K562 (cell line): ENCODE data around the gene NUP62. TPM values are rescaled to one million over a fixed set of nuclear protein-coding genes. Genes with fewer than 3 reads are reported as not detected.

ENCODE experiments used
- CREBBP ChIP-seq: IDR thresholded peaks from one replicate; pipeline ENCODE4 v1.6.1; 2012; ENCODE audit warnings: low read depth, mild to moderate bottlenecking, control low read depth, inconsistent platforms, low read length
- NR0B1 ChIP-seq: fragments of 450-650 bp; IDR thresholded peaks from one replicate; pipeline ENCODE4 v1.6.1; 2018; ENCODE audit warnings: mild to moderate bottlenecking, moderate library complexity; ENCODE audit not compliant: partially characterized antibody
- PREB ChIP-seq: sonication (generic); formaldehyde crosslinking; IDR thresholded peaks from 2 replicates; pipeline ENCODE4 v1.8.1; 2023; ENCODE audit warnings: mild to moderate bottlenecking, missing genetic modification reagents
- PRMT5 ChIP-seq: sonication (generic); formaldehyde crosslinking; IDR thresholded peaks from 2 replicates; pipeline ENCODE4 v1.5.0; 2020; ENCODE audit warnings: missing genetic modification reagents
- RAD21 ChIP-seq, 2 experiments: fragments of 250-450 bp in 1 of 2; fragments of 450-650 bp in 1 of 2; sonication (Bioruptor Pico) in 1 of 2; formaldehyde crosslinking in 1 of 2; IDR thresholded peaks in 1 of 2; conservative IDR thresholded peaks in 1 of 2; 2 replicates each; pipeline versions ENCODE4 v1.4.0 to v1.8.0; 2020 to 2022; ENCODE audit warnings: mild to moderate bottlenecking in 2 of 2, moderate library complexity in 1 of 2
- RAD51 ChIP-seq: fragments of 450-650 bp; IDR thresholded peaks from 2 replicates; pipeline ENCODE4 v1.7.1; 2016; ENCODE audit warnings: low read depth, mild to moderate bottlenecking, borderline replicate concordance
- SAFB ChIP-seq: fragments of 200-400 bp; formaldehyde crosslinking; IDR thresholded peaks from 2 replicates; pipeline ENCODE4 v1.6.1; 2017; ENCODE audit warnings: low read depth, low read length, borderline replicate concordance
- SIN3A ChIP-seq, 2 experiments: fragments of 150-350 bp in 1 of 2; IDR thresholded peaks; 2 replicates each; pipeline ENCODE4 v1.6.1; 2011 to 2016; ENCODE audit warnings: borderline replicate concordance in 2 of 2, low read depth in 2 of 2, low read length in 2 of 2, mild to moderate bottlenecking in 2 of 2, moderate library complexity in 2 of 2; ENCODE audit not compliant: control insufficient read depth in 1 of 2
- ZNF174 ChIP-seq: fragments of 250-450 bp; sonication (Bioruptor Pico); IDR thresholded peaks from 2 replicates; pipeline ENCODE4 v1.4.0; 2020; ENCODE audit warnings: mild to moderate bottlenecking
- polyA plus RNA-seq, 8 experiments: library from polyadenylated mRNA; depleted of rRNA in 4 of 8; stranded (reverse) in 5 of 8; unstranded in 3 of 8; fragments of >200 nt; fragmentation: Nextera tagmentation in 2 of 8; fragmentation: Illumina TruSeq in 1 of 8; extraction: Ambion mirVana in 2 of 8; extraction: Trizol in 1 of 8; gene quantifications; 2 replicates each; pipeline versions ENCODE4 v1.2.1 to v1.2.3, GENCODE V29; 2011 to 2014; ENCODE audit warnings: inconsistent platforms in 1 of 8, missing spikeins in 1 of 8
- total RNA-seq, 7 experiments: library from RNA; depleted of rRNA in 6 of 7; stranded (reverse); fragments of >200 nt in 6 of 7; fragmentation: Illumina TruSeq in 2 of 7; extraction: Trizol in 2 of 7; gene quantifications; 2 replicates each; pipeline versions ENCODE4 v1.2.1 to v1.2.3, GENCODE V29; 2011 to 2021; ENCODE audit warnings: low replicate concordance in 1 of 7
- TF ChIP-seq, protein P1 (sequence below), 2 experiments: fragments of 450-650 bp in 1 of 2; sonication (generic) in 1 of 2; formaldehyde crosslinking in 1 of 2; IDR thresholded peaks; 2 replicates each; pipeline versions ENCODE4 v1.7.1 to v1.9.0; 2016 to 2022; ENCODE audit warnings: inconsistent platforms in 1 of 2, mild to moderate bottlenecking in 1 of 2, missing genetic modification reagents in 1 of 2
- TF ChIP-seq, protein P2 (sequence below): sonication (generic); formaldehyde crosslinking; IDR thresholded peaks from 2 replicates; pipeline ENCODE4 v1.9.0; 2022; ENCODE audit warnings: mild to moderate bottlenecking, missing genetic modification reagents

Gene NUP62
- total and polyA plus RNA-seq, 9 of the 15 experiments (the other 6 are each of a cell fraction or from before 2014, with no cell fraction given), result 16.9 to 109 (median 66.0) TPM

DNA sequence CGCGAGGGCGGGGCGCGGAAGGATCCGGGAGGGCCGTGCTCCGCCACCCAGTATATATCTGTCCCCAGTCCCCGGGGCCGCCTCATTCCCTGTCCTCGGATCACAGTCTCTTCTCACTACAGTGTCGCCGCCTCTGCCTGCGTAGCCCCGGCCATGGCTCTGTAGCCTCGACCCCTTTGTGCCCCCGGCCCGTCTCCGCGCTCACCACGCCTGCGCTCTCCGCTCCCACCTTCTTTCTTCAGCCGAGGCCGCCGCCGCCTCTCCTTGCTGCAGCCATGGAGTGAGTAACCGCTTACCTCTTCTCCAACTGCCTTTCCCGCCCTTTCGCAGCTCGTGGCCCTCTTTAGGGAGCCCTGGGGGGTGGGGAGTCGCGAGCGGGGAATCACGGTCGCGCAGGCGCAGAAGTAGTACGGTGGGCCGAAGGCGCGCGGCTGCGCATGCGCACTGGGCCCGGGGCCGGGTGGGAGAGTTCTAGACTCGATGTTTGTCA lies at the start of gene NUP62, which contains the start of gene ATF5 (continued):
- TF ChIP-seq, protein P1, sequence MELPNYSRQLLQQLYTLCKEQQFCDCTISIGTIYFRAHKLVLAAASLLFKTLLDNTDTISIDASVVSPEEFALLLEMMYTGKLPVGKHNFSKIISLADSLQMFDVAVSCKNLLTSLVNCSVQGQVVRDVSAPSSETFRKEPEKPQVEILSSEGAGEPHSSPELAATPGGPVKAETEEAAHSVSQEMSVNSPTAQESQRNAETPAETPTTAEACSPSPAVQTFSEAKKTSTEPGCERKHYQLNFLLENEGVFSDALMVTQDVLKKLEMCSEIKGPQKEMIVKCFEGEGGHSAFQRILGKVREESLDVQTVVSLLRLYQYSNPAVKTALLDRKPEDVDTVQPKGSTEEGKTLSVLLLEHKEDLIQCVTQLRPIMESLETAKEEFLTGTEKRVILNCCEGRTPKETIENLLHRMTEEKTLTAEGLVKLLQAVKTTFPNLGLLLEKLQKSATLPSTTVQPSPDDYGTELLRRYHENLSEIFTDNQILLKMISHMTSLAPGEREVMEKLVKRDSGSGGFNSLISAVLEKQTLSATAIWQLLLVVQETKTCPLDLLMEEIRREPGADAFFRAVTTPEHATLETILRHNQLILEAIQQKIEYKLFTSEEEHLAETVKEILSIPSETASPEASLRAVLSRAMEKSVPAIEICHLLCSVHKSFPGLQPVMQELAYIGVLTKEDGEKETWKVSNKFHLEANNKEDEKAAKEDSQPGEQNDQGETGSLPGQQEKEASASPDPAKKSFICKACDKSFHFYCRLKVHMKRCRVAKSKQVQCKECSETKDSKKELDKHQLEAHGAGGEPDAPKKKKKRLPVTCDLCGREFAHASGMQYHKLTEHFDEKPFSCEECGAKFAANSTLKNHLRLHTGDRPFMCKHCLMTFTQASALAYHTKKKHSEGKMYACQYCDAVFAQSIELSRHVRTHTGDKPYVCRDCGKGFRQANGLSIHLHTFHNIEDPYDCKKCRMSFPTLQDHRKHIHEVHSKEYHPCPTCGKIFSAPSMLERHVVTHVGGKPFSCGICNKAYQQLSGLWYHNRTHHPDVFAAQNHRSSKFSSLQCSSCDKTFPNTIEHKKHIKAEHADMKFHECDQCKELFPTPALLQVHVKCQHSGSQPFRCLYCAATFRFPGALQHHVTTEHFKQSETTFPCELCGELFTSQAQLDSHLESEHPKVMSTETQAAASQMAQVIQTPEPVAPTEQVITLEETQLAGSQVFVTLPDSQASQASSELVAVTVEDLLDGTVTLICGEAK (IDR thresholded peaks at IDR 0.05), result no peak
- TF ChIP-seq, protein P1 (CRISPR knock-in tag; IDR thresholded peaks at IDR 0.05), result no peak
- TF ChIP-seq ZNF174 (no peak), RAD21 (CRISPR knock-in tag; conservative IDR thresholded peaks at IDR 0.05 in 1 of 2, IDR thresholded peaks at IDR 0.05 in 1 of 2) (0 out of 4 replicates have a peak, but pooled peaks of 1 of the 2 experiments have one; percentile 5), NR0B1 (no peak), SAFB (0 out of 2 replicates have a peak, but pooled peaks have one; percentile 51), PRMT5 (CRISPR knock-in tag) (peak; percentile 81; the same call in 1 of the 2 replicates), CREBBP (no peak), RAD51 (0 out of 2 replicates have a peak, but pooled peaks have one; percentile 37), PREB (CRISPR knock-in tag) (0 out of 2 replicates have a peak, but pooled peaks have one; percentile 4), SIN3A (IDR thresholded peaks at IDR 0.05; ENCODE audit: borderline replicate concordance in 2 of 2, control insufficient read depth in 1 of 2, low read depth in 2 of 2, low read length in 2 of 2) (peak in 1 of 2 experiments; percentile 60; a peak in 3 of 4 replicates)
- TF ChIP-seq, protein P2, sequence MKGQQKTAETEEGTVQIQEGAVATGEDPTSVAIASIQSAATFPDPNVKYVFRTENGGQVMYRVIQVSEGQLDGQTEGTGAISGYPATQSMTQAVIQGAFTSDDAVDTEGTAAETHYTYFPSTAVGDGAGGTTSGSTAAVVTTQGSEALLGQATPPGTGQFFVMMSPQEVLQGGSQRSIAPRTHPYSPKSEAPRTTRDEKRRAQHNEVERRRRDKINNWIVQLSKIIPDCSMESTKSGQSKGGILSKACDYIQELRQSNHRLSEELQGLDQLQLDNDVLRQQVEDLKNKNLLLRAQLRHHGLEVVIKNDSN (CRISPR knock-in tag), result no peak
